ENCODE results near the gene MON2.

- no peak for TF ChIP-seq CTCF (conservative IDR thresholded peaks at IDR 0.05)
- TF ChIP-seq EZH2 (IDR thresholded peaks at IDR 0.05; ENCODE audit: low read depth) = no peak
Observed at GRCh38 chr12:62525271-62525670, 58.6 kb downstream of the MON2 start.
